A549 (cell line): ENCODE results near the gene C1orf115. TPM values are rescaled to one million over a fixed set of nuclear protein-coding genes. Genes with fewer than 3 reads are reported as not detected.

Experiments
- ATAC-seq, 2 experiments: fragments of 200-7000 bp in 1 of 2; fragments of >200 bp in 1 of 2; cut with Nextera tagmentation in 1 of 2; cut with Tn5 transposase in 1 of 2; 3 replicates each; pipeline versions ENCODE4 v1.8.0 to v1.9.1; 2018 to 2020; ENCODE audit warnings: mild to moderate bottlenecking in 1 of 2, moderate library complexity in 1 of 2
- CTCF ChIA-PET: fragments of 300-600 bp; sonication (Branson Sonifier 250); formaldehyde crosslinking; extraction: SDS; loops from one replicate; lab custom pipeline; 2021; ENCODE audit warnings: antibody characterized with exemption, inconsistent platforms; lab: Yijun Ruan, JAX
- POLR2A ChIA-PET: fragments of 350-600 bp; formaldehyde crosslinking; extraction: SDS; loops from one replicate; lab custom pipeline; 2021; ENCODE audit warnings: antibody characterized with exemption, inconsistent platforms; lab: Yijun Ruan, JAX
- DNase-seq, 2 experiments: peaks; one replicate each; pipeline versions ENCODE4 v3.0.0 to v3.0.0-alpha.2; 2011 to 2016; ENCODE audit warnings: low read depth in 1 of 2, low spot score in 1 of 2
- FAIRE-seq: peaks from 2 replicates; lab custom pipeline; 2011; peaks lifted over from hg19 to GRCh38; lab: Jason Lieb, UNC
- H3K27ac ChIP-seq, 2 experiments: fragments of >200 bp; sonication (Bioruptor Twin); formaldehyde crosslinking; 3 replicates each; pipeline ENCODE4 v1.5.1; 2016 to 2017
- H3K4me1 ChIP-seq: fragments of >200 bp; sonication (Bioruptor Twin); formaldehyde crosslinking; 3 replicates; pipeline ENCODE4 v1.6.1; 2016
- H3K4me2 ChIP-seq: fragments of >200 bp; sonication (Bioruptor Twin); formaldehyde crosslinking; 3 replicates; pipeline ENCODE4 v1.6.1; 2016
- H3K4me3 ChIP-seq: fragments of >200 bp; sonication (Bioruptor Twin); formaldehyde crosslinking; 3 replicates; pipeline ENCODE4 v1.5.1; 2016
- H3K9me3 ChIP-seq: fragments of >200 bp; sonication (Bioruptor Twin); formaldehyde crosslinking; 3 replicates; pipeline ENCODE4 v1.6.1; 2016
- BHLHE40 ChIP-seq: IDR thresholded peaks from 2 replicates; pipeline ENCODE4 v1.6.1; 2012; ENCODE audit warnings: low read depth, low read length, inconsistent platforms
- CBX8 ChIP-seq: fragments of 200-600 bp; sonication (generic); IDR thresholded peaks from 2 replicates; pipeline ENCODE4 v1.6.1; 2016
- CEBPB ChIP-seq, 2 experiments: fragments of >200 bp in 1 of 2; sonication (Bioruptor Twin) in 1 of 2; formaldehyde crosslinking in 1 of 2; IDR thresholded peaks; 2 replicates each; pipeline ENCODE4 v1.6.1; 2012 to 2016
- CHD2 ChIP-seq: fragments of 150-350 bp; IDR thresholded peaks from 2 replicates; pipeline ENCODE4 v1.6.1; 2014; ENCODE audit warnings: low read length; ENCODE audit not compliant: partially characterized antibody
- FOSL2 ChIP-seq, 2 experiments: fragments of 450-650 bp in 1 of 2; fragments of >200 bp in 1 of 2; sonication (Bioruptor Twin) in 1 of 2; formaldehyde crosslinking; IDR thresholded peaks; 2 replicates each; pipeline versions ENCODE4 v1.5.0 to v1.6.1; 2016 to 2020; ENCODE audit warnings: mild to moderate bottlenecking in 1 of 2, moderate library complexity in 1 of 2
- HOXB13 ChIP-seq: fragments of 250-450 bp; sonication (Bioruptor Pico); IDR thresholded peaks from 2 replicates; pipeline ENCODE4 v1.5.0; 2020; ENCODE audit warnings: low read depth, mild to moderate bottlenecking, moderate library complexity
- HOXB5 ChIP-seq: fragments of 250-450 bp; sonication (Bioruptor Pico); IDR thresholded peaks from 2 replicates; pipeline ENCODE4 v1.5.0; 2020; ENCODE audit warnings: mild to moderate bottlenecking, moderate library complexity
- JUN ChIP-seq, 2 experiments: fragments of >200 bp; sonication (Bioruptor Twin); formaldehyde crosslinking; IDR thresholded peaks; 2 replicates in 1 of 2; 3 replicates in 1 of 2; pipeline ENCODE4 v1.6.1; 2016 to 2017
- JUNB ChIP-seq: fragments of >200 bp; sonication (Bioruptor Twin); formaldehyde crosslinking; IDR thresholded peaks from 2 replicates; pipeline ENCODE4 v1.6.1; 2016
- KDM5A ChIP-seq: fragments of 200-600 bp; sonication (generic); IDR thresholded peaks from 2 replicates; pipeline ENCODE4 v1.6.1; 2016; ENCODE audit warnings: antibody characterized with exemption, mild to moderate bottlenecking
- MYC ChIP-seq: IDR thresholded peaks from 2 replicates; pipeline ENCODE4 v1.6.1; 2012; ENCODE audit warnings: mild to moderate bottlenecking, inconsistent platforms, low read length, improper control_type of control experiment, borderline replicate concordance
- NFE2L2 ChIP-seq: fragments of 150-350 bp; conservative IDR thresholded peaks from 2 replicates; pipeline ENCODE4 v1.6.1; 2014; ENCODE audit warnings: low read length
- NR3C1 ChIP-seq: fragments of >200 bp; sonication (Bioruptor Twin); formaldehyde crosslinking; IDR thresholded peaks from 3 replicates; pipeline ENCODE4 v1.6.1; 2017
- PBX3 ChIP-seq: IDR thresholded peaks from 2 replicates; pipeline ENCODE4 v1.6.1; 2012
- PHF8 ChIP-seq: fragments of 200-600 bp; sonication (generic); IDR thresholded peaks from 2 replicates; pipeline ENCODE4 v1.6.1; 2016; ENCODE audit warnings: low read depth, mild to moderate bottlenecking, antibody characterized with exemption, moderate library complexity, borderline replicate concordance
- POLR2AphosphoS2 ChIP-seq: conservative IDR thresholded peaks from 2 replicates; pipeline ENCODE4 v1.6.1; 2012; ENCODE audit warnings: low read length, improper control_type of control experiment, inconsistent platforms
- RCOR1 ChIP-seq: fragments of 150-350 bp; IDR thresholded peaks from 2 replicates; pipeline ENCODE4 v1.6.1; 2014; ENCODE audit warnings: antibody characterized with exemption, low read length, low read depth
- RNF2 ChIP-seq: fragments of 200-600 bp; sonication (generic); IDR thresholded peaks from 2 replicates; pipeline ENCODE4 v1.6.1; 2016; ENCODE audit warnings: low read depth, mild to moderate bottlenecking, antibody characterized with exemption, moderate library complexity, borderline replicate concordance
- ZNF302 ChIP-seq: fragments of 250-450 bp; sonication (Bioruptor Pico); IDR thresholded peaks from 2 replicates; pipeline ENCODE4 v1.9.0; 2021; ENCODE audit warnings: inconsistent platforms, mild to moderate bottlenecking, moderate library complexity
- ZSCAN20 ChIP-seq: fragments of 250-450 bp; sonication (Bioruptor Pico); IDR thresholded peaks from 2 replicates; pipeline ENCODE4 v1.8.0; 2022; ENCODE audit warnings: mild to moderate bottlenecking, moderate library complexity
- WGBS: methylation state at CpG from one replicate; pipeline ENCODE4 v1.1.6; 2017; ENCODE audit errors: missing lambda C conversion rate; 5-methylcytosine and 5-hydroxymethylcytosine counted together
- polyA plus RNA-seq, 4 experiments: library from polyadenylated mRNA; depleted of rRNA in 3 of 4; stranded (reverse); fragments of >200 nt; fragmentation: RNase III in 1 of 4; extraction: RNeasy Plus Mini Kit Qiagen cat#74134 plus additional on column Dnase treatment in 1 of 4; gene quantifications; 2 replicates in 3 of 4; 3 replicates in 1 of 4; pipeline ENCODE4 v1.2.3, GENCODE V29; 2011 to 2017
- TF ChIP-seq, protein P1 (sequence below): fragments of >200 bp; sonication (Bioruptor Twin); formaldehyde crosslinking; IDR thresholded peaks from 3 replicates; pipeline ENCODE4 v1.6.1; 2016
- TF ChIP-seq, protein P2 (sequence below): fragments of >200 bp; sonication (Bioruptor Twin); formaldehyde crosslinking; IDR thresholded peaks from 2 replicates; pipeline ENCODE4 v1.6.1; 2016

C1orf115 gene
- polyA plus RNA-seq, 2 of the 4 experiments (the other 2 are of a cell fraction): 6.4 to 7.5 TPM

DNA sequence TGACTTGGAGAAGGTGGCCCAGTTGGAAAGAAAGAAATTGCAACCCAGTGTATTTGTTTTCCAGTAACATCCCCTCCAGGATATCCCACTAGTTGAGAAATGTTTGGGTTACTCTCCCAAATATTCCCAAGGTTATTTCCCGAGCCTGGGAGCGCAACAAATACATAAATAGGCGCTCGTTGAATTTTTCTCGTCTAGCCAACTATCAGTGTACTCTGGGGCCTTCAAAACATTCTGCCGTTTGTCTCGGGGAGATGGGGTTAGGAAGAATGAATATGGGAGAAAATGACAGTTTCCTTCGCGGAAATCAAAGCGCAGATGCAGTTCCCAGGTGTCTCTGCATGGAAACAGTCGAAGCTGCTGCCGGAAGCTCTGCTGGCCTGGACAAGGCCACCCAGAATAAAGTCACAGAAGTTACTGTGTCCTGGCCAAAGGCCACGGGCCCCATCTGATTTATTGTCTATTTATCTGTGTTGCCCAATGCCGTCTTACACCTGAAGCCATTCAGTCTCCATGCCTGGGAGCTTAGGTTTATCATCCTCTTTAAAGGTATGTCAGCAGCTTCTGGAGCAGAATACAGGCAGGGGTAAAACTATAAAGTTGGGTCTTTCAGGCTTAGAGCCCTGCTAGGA is 1.0 kb downstream of the C1orf115 start:
- Histone ChIP-seq H3K4me1 (no peaks in the 10 kb centered on the region), H3K4me2 (peak overlapping the region; percentile 98), H3K9me3 (no peaks in the 10 kb centered on the region)
- no peak for FAIRE-seq
- no peak for DNase-seq
- POLR2A ChIA-PET: interaction anchor here (0.8 kb wide), 1 partner anchor 42 kb away, joined by 4 read pairs; no protein-coding TSS in a partner anchor
- no peak for TF ChIP-seq NFE2L2
- TF ChIP-seq JUN (IDR thresholded peaks at IDR 0.05): no peak
- no peak for TF ChIP-seq ZNF302 (CRISPR knock-in tag)
- no peak for TF ChIP-seq RCOR1
- TF ChIP-seq, all 56 proteins: peak for 0
- Histone ChIP-seq H3K4me3 (peak overlapping the region; percentile 85), H3K27ac (peak overlapping the region in 1 of 2 experiments; percentile 93; a peak in 4 of 6 replicates)
- WGBS: 79% methylated on average over 14 of the region's 14 CpGs
- CTCF ChIA-PET: interaction anchor here (0.6 to 4.0 kb wide), 18 partner anchors 10 to 412 kb away, joined by 3 to 23 read pairs (median 3); partner anchors contain the start of genes MTARC1 and MTARC2
- ATAC-seq: no peak

- no peak for TF ChIP-seq HOXB5 (CRISPR knock-in tag)
- no peak for TF ChIP-seq PHF8
- TF ChIP-seq JUNB: no peak
- TF ChIP-seq ZSCAN20 (CRISPR knock-in tag): no peak
- TF ChIP-seq RCOR1: no peak
- no peak for TF ChIP-seq CEBPB (IDR thresholded peaks at IDR 0.05)
- TF ChIP-seq, all 56 proteins: peak for 0
- Histone ChIP-seq H3K4me2 (no peak overlapping the region), H3K4me3 (no peak overlapping the region), H3K27ac (no peak overlapping the region), H3K9me3 (no peaks in the 10 kb centered on the region), H3K4me1 (no peaks in the 10 kb centered on the region)
- DNase-seq (no peak), FAIRE-seq (no peak), ATAC-seq (no peak)
- ChIA-PET CTCF (interaction anchor here (0.6 to 1.3 kb wide), 5 partner anchors 11 to 412 kb away, joined by 3 to 7 read pairs (median 4); no protein-coding TSS in a partner anchor), POLR2A (no interaction called here)
- 90% methylated on average over 8 of the region's 8 CpGs for WGBS
Measured at GRCh38 chr1:220692436-220693228, 2.5 kb downstream of the C1orf115 start.

- WGBS: 87% methylated on average over 8 of the region's 8 CpGs
- CTCF ChIA-PET: interaction anchor here (0.7 to 1.6 kb wide), 4 partner anchors 10 to 82 kb away, joined by 3 to 9 read pairs (median 4); no protein-coding TSS in a partner anchor
- ATAC-seq: no peak
Measured at GRCh38 chr1:220694866-220695382, 4.8 kb downstream of the C1orf115 start.

GRCh38 chr1:220695426-220695825 is 5.3 kb downstream of the C1orf115 start:
- Histone ChIP-seq H3K4me3 (no peak overlapping the region), H3K4me2 (no peak overlapping the region), H3K4me1 (peaks cover 9% of the 10 kb centered on the region), H3K9me3 (no peaks in the 10 kb centered on the region), H3K27ac (no peak overlapping the region)
- CTCF ChIA-PET: interaction anchor here (1.6 kb wide), 1 partner anchor 82 kb away, joined by 9 read pairs; no protein-coding TSS in a partner anchor
- POLR2A ChIA-PET: no interaction called here
- FAIRE-seq: no peak
- no peak for DNase-seq
- WGBS: 89% methylated on average over 4 of the region's 4 CpGs
- no peak for ATAC-seq
- TF ChIP-seq CEBPB (IDR thresholded peaks at IDR 0.05) (no peak), NR3C1 (no peak), HOXB13 (CRISPR knock-in tag) (no peak), RCOR1 (no peak), MYC (no peak), PBX3 (no peak), KDM5A (no peak), CBX8 (no peak), BHLHE40 (no peak), RNF2 (no peak), JUNB (no peak), POLR2AphosphoS2 (no peak), CHD2 (no peak), FOSL2 (IDR thresholded peaks at IDR 0.05) (no peak), FOSL2 (CRISPR knock-in tag; IDR thresholded peaks at IDR 0.05) (no peak)
- TF ChIP-seq, protein P1, sequence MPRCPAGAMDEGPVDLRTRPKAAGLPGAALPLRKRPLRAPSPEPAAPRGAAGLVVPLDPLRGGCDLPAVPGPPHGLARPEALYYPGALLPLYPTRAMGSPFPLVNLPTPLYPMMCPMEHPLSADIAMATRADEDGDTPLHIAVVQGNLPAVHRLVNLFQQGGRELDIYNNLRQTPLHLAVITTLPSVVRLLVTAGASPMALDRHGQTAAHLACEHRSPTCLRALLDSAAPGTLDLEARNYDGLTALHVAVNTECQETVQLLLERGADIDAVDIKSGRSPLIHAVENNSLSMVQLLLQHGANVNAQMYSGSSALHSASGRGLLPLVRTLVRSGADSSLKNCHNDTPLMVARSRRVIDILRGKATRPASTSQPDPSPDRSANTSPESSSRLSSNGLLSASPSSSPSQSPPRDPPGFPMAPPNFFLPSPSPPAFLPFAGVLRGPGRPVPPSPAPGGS: no peak
- TF ChIP-seq, protein P2, sequence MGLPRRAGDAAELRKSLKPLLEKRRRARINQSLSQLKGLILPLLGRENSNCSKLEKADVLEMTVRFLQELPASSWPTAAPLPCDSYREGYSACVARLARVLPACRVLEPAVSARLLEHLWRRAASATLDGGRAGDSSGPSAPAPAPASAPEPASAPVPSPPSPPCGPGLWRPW: no peak

More at GRCh38 chr1:220694866-220695382, 4.8 kb downstream of the C1orf115 start:
- no peak overlapping the region for H3K4me3 ChIP-seq
- H3K27ac ChIP-seq: no peak overlapping the region
- no peak overlapping the region for H3K4me2 ChIP-seq
- DNase-seq (no peak), FAIRE-seq (no peak)
- POLR2A ChIA-PET: no interaction called here
- H3K9me3 ChIP-seq: no peaks in the 10 kb centered on the region
- TF ChIP-seq PBX3: no peak
- peaks cover 9% of the 10 kb centered on the region for H3K4me1 ChIP-seq
